Fibroblast of skin of back (primary cell): Measurements from ENCODE around the gene SEPTIN5.
"Not testable (repeated sequence)": the region's sequence is repeated elsewhere in the genome, so short reads cannot be mapped to it uniquely, and the experiment has no call there.

Experiments
- DNase-seq: peaks from one replicate; pipeline ENCODE4 v3.0.0-alpha.2; 2013

Gene SEPTIN5

GRCh38 chr22:19720999-19721329, 6.7 kb downstream of the SEPTIN5 start:
- no peak for DNase-seq

DNA sequence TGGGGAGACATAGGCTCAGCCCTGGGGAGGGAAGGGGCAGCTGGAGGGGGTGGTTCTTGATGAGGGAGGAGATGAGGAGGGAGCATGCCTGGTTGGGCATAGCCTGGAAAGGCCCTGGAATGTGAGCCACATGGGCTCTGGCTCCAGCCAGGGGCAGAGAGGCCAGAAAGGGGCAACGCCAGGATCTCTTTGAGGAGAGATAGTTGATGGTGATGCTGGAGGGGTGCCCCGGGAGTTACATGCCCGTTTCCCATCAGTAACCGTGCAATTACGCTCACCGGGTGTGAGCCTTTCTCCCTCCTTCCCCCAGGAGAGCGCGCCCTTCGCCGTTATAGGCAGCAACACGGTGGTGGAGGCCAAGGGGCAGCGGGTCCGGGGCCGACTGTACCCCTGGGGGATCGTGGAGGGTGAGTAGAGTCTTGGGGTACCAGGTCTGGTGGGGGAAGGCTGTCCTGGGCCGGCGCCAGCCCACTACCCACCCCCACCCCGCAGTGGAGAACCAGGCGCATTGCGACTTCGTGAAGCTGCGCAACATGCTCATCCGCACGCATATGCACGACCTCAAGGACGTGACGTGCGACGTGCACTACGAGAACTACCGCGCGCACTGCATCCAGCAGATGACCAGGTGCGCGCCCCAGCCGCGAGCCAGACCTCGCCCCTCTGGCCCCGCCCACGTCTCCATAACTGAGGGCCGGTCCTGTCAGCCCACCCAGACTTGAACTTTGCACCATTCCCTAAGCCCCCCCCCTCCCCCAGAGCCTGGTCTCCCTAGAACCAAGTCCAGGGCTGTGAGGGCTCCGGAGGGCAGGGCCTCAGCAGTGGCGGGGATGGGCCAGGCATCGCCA, 7.3 kb downstream of the SEPTIN5 start:
- DNase-seq, result no peak

GRCh38 chr22:19722178-19722981, 8.1 kb downstream of the SEPTIN5 start:
- DNase-seq, result no peak

- no peak for DNase-seq
Measured at GRCh38 chr22:19722982-19723231, 8.6 kb downstream of the SEPTIN5 start.

DNA sequence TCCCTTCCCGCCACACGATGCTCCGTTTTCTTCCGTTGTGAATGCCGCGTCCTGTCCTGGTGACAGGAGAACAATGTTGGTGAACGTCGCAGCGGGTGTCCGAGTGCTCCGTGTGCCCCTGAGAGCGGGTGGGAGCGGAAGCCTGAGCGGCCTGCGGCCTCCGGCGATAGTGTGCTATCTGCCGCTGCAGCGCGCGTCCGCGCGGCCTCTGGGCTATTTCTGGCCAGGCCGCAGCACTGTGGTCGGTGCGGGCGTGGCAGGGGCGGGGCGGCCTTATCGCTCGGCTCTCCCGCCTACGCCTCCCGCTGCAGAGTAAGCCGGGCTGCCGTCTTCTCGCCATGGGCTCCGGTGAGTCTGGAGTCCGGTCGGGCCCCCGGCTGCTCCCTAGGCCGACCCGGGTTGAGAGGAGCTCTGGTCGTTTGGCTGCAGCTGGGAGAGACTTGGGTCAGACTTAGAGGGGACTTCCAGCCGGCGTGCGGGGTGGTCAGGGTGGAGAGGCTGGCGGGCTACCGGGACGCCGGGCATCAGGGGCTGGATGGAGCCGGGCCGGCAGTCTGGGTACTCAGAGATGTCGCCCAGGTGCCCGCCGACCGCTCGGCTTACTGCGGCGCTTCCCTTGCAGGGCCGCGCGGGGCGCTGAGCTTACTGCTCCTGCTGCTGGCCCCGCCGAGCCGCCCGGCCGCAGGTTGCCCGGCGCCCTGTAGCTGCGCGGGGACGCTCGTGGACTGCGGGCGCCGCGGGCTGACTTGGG, 9.1 kb downstream of the SEPTIN5 start, which contains the start of gene GP1BB:
Gene GP1BB, plus strand, starts transcription at position 308 of the 751 bp plus-strand sequence. Its CDS starts 31 bp downstream, at position 339.
- no peak for DNase-seq

DNA sequence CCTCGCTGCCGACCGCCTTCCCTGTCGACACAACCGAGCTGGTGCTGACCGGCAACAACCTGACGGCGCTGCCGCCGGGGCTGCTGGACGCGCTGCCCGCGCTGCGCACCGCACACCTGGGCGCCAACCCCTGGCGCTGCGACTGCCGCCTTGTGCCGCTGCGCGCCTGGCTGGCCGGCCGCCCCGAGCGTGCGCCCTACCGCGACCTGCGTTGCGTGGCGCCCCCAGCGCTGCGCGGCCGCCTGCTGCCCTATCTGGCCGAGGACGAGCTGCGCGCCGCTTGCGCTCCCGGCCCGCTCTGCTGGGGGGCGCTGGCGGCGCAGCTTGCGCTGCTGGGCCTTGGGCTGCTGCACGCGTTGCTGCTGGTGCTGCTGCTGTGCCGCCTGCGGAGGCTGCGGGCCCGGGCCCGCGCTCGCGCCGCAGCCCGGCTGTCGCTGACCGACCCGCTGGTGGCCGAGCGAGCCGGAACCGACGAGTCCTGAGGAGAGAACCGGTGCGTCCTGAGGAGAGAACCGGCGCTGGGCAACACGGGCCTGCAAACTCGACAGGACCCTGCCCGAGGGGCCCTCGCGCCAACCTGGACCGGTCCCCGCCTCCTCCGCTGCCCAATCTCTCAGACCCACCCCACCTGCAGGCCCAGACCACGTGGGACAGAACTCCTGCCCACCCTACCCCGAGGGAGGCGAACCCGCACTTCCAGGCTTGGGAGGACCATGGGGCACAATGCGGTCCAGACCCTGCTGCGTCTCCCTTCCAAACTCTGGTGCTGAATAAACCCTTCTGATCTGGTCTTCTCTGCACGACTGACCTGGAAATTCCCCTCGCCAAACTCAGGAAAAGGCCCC, 9.9 kb downstream of the SEPTIN5 start:
- no peak for DNase-seq

- DNase-seq, result no peak
Measured at GRCh38 chr22:19724927-19725661, 10.8 kb downstream of the SEPTIN5 start.

- DNase-seq, result not testable (repeated sequence)
Measured at GRCh38 chr22:19726064-19726788, 11.9 kb downstream of the SEPTIN5 start.

DNA sequence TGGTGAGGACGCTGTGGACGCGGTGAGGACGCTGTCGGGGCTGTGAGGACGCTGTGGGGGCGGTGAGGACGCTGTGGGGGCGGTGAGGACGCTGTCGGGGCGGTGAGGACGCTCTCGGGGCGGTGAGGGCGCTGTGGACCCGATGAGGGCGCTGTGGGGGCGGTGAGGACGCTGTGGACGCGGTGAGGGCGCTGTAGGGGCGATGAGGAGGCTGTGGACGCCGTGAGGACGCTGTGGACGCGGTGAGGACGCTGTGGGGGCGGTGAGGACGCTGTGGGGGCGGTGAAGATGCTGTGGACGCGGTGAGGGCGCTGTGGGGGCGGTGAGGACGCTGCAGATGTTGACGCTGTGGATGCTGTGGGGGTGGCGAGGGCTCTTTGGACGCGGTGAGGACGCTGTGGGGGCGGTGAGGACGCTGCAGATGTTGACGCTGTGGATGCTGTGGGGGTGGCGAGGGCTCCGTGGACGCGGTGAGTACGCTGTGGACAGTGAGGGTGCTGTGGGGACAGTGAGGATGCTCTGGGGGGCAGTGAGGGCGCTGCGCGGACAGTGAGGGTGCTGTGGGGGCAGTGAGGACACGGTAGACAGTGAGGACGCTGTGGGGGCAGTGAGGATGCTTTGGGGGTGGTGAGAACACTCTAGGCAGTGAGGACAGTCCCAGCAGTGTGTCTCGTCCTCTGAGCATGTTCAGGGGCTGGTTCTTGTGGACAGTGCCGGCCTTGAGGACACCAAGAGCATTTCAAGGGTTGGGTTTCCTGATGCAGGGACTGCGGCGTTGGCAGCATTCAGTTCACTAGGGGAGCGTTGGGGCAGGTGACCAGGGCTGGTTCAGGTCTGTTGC, 13.2 kb downstream of the SEPTIN5 start:
- DNase-seq, result no peak

GRCh38 chr22:19728271-19728670, 14.0 kb downstream of the SEPTIN5 start:
- DNase-seq, result no peak

GRCh38 chr22:19728836-19729235, 14.5 kb downstream of the SEPTIN5 start:
- no peak for DNase-seq

GRCh38 chr22:19729507-19729906, 15.2 kb downstream of the SEPTIN5 start:
- DNase-seq, result no peak

DNA sequence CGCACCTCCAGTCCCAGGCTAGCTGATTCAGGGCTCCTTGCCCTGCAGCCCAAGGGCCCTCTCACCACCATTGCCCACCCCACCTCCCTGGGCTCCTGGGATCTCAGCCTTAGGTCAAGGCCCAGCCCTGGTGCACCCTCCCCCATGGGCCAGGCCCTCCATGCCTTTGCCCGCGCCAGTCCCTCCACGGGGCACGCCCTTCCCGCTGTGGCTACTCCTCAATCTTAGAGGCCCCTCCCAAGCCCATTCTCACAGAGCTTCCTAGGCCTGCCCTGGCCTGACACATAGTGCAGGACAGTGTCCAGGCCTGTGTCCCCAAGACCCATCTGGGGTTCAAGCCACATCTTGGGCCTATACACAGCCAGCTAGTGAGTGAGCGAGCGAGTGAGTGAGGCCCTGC, 15.9 kb downstream of the SEPTIN5 start:
- DNase-seq, result no peak

DNA sequence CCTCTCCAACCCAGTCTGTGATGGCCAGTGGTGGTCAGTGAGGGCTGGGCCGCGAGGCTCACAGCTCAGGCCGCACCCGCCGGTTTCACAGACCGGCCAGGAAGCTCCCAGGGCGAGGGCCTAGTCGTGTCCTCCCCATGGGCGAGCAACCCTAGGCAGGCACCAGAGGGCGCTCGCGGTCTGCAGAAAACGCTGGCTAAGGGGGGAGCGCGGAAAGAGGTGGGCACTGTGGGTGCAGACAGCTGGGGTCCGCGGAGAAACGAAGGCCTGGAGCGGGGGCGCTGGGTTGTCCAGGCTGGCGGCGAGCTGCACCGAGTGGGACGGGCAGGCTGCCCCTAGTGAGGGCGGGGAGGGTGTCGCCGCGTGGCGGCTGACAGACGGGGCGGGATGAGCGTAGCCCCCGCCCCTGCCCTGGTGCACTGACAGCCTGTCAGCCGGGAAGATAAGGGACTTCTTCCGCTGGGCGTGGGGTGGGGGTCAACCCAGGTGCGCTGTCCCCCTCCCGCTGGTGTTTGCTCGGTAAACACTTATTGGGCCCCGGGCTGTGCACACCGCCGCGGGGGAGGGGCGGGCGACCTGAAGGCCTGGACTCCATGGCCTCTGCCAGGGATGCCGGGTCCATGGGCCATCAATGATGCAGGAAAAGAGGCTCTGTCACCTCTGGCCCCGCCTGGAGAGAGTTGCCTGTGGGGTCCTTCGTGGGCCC, 16.5 kb downstream of the SEPTIN5 start:
- DNase-seq, result peak; percentile 71

DNA sequence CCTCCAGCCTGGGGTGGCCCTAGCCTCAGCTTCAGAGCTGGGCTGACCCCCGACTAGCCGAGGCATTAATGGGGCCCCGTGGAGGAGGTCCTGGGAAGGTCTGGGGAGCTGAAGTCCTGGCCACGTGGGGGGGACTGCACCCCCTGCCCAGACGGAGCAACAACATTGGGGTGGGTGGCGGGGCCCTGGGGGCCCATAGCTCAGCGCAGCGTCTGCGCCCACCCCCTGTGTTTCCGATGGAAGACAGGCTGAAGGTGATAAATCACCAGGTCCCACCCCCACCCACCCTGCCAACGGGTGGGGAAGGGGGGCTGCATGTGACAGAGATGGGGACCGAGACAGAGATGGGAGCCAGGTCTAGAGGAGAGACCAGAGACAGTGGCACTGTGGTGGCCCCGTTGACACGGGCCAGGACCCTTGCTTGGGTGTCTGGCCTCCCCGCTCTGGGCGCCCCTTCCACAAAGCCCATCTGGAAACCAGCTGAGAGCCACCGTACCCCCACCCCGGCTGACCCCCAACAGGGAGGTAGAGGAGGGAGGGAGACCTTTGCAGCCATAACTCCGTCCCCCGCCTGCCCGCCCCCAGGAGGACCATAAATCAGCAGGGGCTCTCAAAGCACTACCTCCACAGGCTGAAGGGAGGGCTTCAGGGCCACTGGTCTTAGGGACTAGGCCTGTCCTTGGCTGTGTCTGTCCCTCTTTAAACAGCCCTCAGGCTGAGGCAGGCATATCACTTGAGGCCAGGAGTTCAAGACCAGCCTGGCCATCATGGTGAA, 17.2 kb downstream of the SEPTIN5 start:
- no peak for DNase-seq

- no peak for DNase-seq
Measured at GRCh38 chr22:19732403-19733113, 18.3 kb downstream of the SEPTIN5 start.

DNA sequence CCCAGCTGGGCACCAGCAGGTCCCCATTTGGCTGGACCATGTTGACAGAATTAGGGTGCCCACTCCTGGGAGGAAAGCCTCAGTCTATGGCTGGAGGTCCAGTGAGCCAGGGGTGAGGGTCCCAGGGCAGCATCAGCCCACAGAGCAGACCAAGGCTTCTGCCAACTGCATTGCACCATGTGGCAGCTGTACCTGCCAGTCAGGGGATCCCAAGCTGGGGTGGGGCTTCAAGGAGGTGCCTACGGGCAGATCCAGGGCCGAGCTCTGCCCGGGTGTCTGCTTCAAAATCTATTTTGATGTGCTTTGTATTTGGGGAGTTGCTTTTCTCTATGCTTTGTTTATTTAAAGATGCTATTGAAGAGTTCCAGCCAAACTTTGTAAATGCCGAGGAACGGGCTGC, 19.5 kb downstream of the SEPTIN5 start:
- DNase-seq, result no peak

- no peak for DNase-seq
Measured at GRCh38 chr22:19734163-19734562, 19.9 kb downstream of the SEPTIN5 start.
